GM19324 (cell line): Measurements from ENCODE around the gene HORMAD2.

Experiments
- ATAC-seq: cut with Tn5 transposase; IDR thresholded peaks from one replicate; pipeline ENCODE4 v1.9.1; 2021; ENCODE audit warnings: mild to moderate bottlenecking, moderate library complexity; ENCODE audit not compliant: unreplicated experiment, low FRiP score

The HORMAD2 gene

GRCh38 chr22:30158744-30159500, 78.7 kb downstream of the HORMAD2 start:
- no peak for ATAC-seq

- ATAC-seq: no peak
These were observed 79.5 kb downstream of the HORMAD2 start for GRCh38 chr22:30159561-30160353.

GRCh38 chr22:30161051-30161469, 80.8 kb downstream of the HORMAD2 start:
- ATAC-seq: no peak

- no peak for ATAC-seq
These were observed 87.0 kb downstream of the HORMAD2 start for GRCh38 chr22:30167296-30167695.

- no peak for ATAC-seq
These were observed 87.5 kb downstream of the HORMAD2 start for GRCh38 chr22:30167734-30168133.

GRCh38 chr22:30169002-30169401, 88.7 kb downstream of the HORMAD2 start:
- ATAC-seq: no peak

- ATAC-seq: no peak
These were observed 89.9 kb downstream of the HORMAD2 start for GRCh38 chr22:30170129-30170528.

- no peak for ATAC-seq
These were observed 90.7 kb downstream of the HORMAD2 start for GRCh38 chr22:30171008-30171407.

GRCh38 chr22:30175690-30176288, 95.5 kb downstream of the HORMAD2 start:
- no peak for ATAC-seq

- no peak for ATAC-seq
These were observed 96.2 kb downstream of the HORMAD2 start for GRCh38 chr22:30176431-30176830.

GRCh38 chr22:30178181-30179126, 98.2 kb downstream of the HORMAD2 start:
- no peak for ATAC-seq

GRCh38 chr22:30180616-30181015, 100.4 kb downstream of the HORMAD2 start:
- ATAC-seq: no peak

- no peak for ATAC-seq
These were observed 101.4 kb downstream of the HORMAD2 start for GRCh38 chr22:30181459-30182349.

- ATAC-seq: no peak
These were observed 102.1 kb downstream of the HORMAD2 start for GRCh38 chr22:30182350-30182745.

- no peak for ATAC-seq
These were observed 102.6 kb downstream of the HORMAD2 start for GRCh38 chr22:30182815-30183214.

- ATAC-seq: no peak
These were observed 103.0 kb downstream of the HORMAD2 start for GRCh38 chr22:30183271-30183670.

- ATAC-seq: no peak
These were observed 103.6 kb downstream of the HORMAD2 start for GRCh38 chr22:30183861-30184278.

- ATAC-seq: no peak
These were observed 104.9 kb downstream of the HORMAD2 start for GRCh38 chr22:30185129-30185528.

GRCh38 chr22:30185549-30185948, 105.3 kb downstream of the HORMAD2 start:
- ATAC-seq: no peak
